Astrocyte of the cerebellum (primary cell): Measurements from ENCODE around the gene CEMP1.

Experiments
- DNase-seq: peaks from one replicate; pipeline ENCODE4 v3.0.0-alpha.2; 2011; ENCODE audit warnings: low read depth
- H3K4me3 ChIP-seq: 2 replicates; pipeline ENCODE4 v1.5.1; 2011; ENCODE audit warnings: mild to moderate bottlenecking, low read depth, low read length, moderate library complexity
- CTCF ChIP-seq: IDR thresholded peaks from 2 replicates; pipeline ENCODE4 v1.5.1; 2012; ENCODE audit warnings: low read length, low read depth, moderate library complexity, mild to moderate bottlenecking; ENCODE audit errors: missing control alignments
- in situ Hi-C: cut with HindIII; loops from 2 replicates; pipeline ENCODE4 v1.10.0; 2017; ENCODE audit warnings: low sequenced_read_pairs

The CEMP1 gene

GRCh38 chr16:2497695-2498484 lies 33.3 kb downstream of the CEMP1 start:
- no peak for TF ChIP-seq CTCF
- H3K4me3 ChIP-seq = no peak overlapping the region
- in situ Hi-C loops = no loop called here
- no peak for DNase-seq

GRCh38 chr16:2497116-2497630 lies 34.0 kb downstream of the CEMP1 start:
- in situ Hi-C loops = no loop called here

GRCh38 chr16:2496223-2497115 lies 34.7 kb downstream of the CEMP1 start:
- no peak for DNase-seq
- H3K4me3 ChIP-seq = no peak overlapping the region
- no peak for TF ChIP-seq CTCF
- in situ Hi-C loops = no loop called here

More at GRCh38 chr16:2497116-2497630, 34.0 kb downstream of the CEMP1 start:
- no peak overlapping the region for H3K4me3 ChIP-seq
- TF ChIP-seq CTCF = no peak
- DNase-seq = no peak

- TF ChIP-seq CTCF = no peak
- H3K4me3 ChIP-seq = no peak overlapping the region
- no peak for DNase-seq
- in situ Hi-C loops = no loop called here
Measured at GRCh38 chr16:2495041-2495440, 36.2 kb downstream of the CEMP1 start.

GRCh38 chr16:2494616-2495015 lies 36.6 kb downstream of the CEMP1 start:
- H3K4me3 ChIP-seq = no peak overlapping the region
- no peak for TF ChIP-seq CTCF
- in situ Hi-C loops = no loop called here
- DNase-seq = no peak

GRCh38 chr16:2493605-2494004 lies 37.6 kb downstream of the CEMP1 start:
- no peak overlapping the region for H3K4me3 ChIP-seq
- no peak for TF ChIP-seq CTCF
- no peak for DNase-seq
- in situ Hi-C loops = no loop called here
